Endothelial cell of umbilical vein (primary cell): ENCODE measurements around the gene MYO16.

Experiments
- CTCF ChIP-seq, 2 donors: IDR thresholded peaks; 1 replicate in 1 of 2; 2 replicates in 1 of 2; pipeline ENCODE4 v1.5.1; 2011; ENCODE audit warnings: low read length in 2 of 2, mild to moderate bottlenecking in 2 of 2, moderate library complexity in 2 of 2, control low read depth in 1 of 2, inconsistent platforms in 1 of 2, low read depth in 1 of 2; ENCODE audit not compliant: insufficient read depth in 1 of 2; ENCODE audit errors: extremely low read depth in 1 of 2
- EZH2 ChIP-seq: IDR thresholded peaks from 2 replicates; pipeline ENCODE4 v1.6.1; 2012; ENCODE audit warnings: borderline replicate concordance, low read depth, mild to moderate bottlenecking, moderate library complexity, low read length, inconsistent platforms; ENCODE audit not compliant: severe bottlenecking
- JUN ChIP-seq: IDR thresholded peaks from 2 replicates; pipeline ENCODE4 v1.6.1; 2011; ENCODE audit warnings: borderline replicate concordance, low read depth; ENCODE audit not compliant: insufficient read length, insufficient read depth
- MAX ChIP-seq: IDR thresholded peaks from 2 replicates; pipeline ENCODE4 v1.6.1; 2011; ENCODE audit not compliant: insufficient read depth, insufficient read length
- MYC ChIP-seq: IDR thresholded peaks from one replicate; pipeline ENCODE4 v1.6.1; 2011; ENCODE audit warnings: mild to moderate bottlenecking, low read depth, low read length
- POLR2A ChIP-seq: IDR thresholded peaks from 2 replicates; pipeline ENCODE4 v1.6.1; 2012; ENCODE audit warnings: low read depth, mild to moderate bottlenecking, control low read depth, low read length
- POLR2AphosphoS5 ChIP-seq: IDR thresholded peaks from 2 replicates; pipeline ENCODE4 v1.6.1; 2012; ENCODE audit warnings: low read depth, mild to moderate bottlenecking, control low read depth, low read length, moderate library complexity; ENCODE audit not compliant: insufficient read depth

- TF ChIP-seq EZH2 (no peak), CTCF (IDR thresholded peaks at IDR 0.05; ENCODE audit: extremely low read depth in 1 of 2, insufficient read depth in 1 of 2, low read depth in 1 of 2, low read length in 2 of 2) (no peak), POLR2A (no peak), POLR2AphosphoS5 (no peak), MAX (no peak), JUN (no peak), MYC (no peak)
Measured at GRCh38 chr13:108624979-108625378, 4.4 kb upstream of the MYO16 start.
